H1 (cell line): Measurements from ENCODE around the gene TNP1.

Experiments used
- CHD1 ChIP-seq: IDR thresholded peaks from 2 replicates; pipeline ENCODE4 v1.6.1; 2012; ENCODE audit warnings: low read depth, low read length, improper control_type of control experiment
- CTCF ChIP-seq, 3 experiments: IDR thresholded peaks; 1 replicate in 2 of 3; 2 replicates in 1 of 3; pipeline versions ENCODE4 v1.5.1 to v1.6.1; 2011; ENCODE audit warnings: low read length in 3 of 3, mild to moderate bottlenecking in 3 of 3, inconsistent platforms in 2 of 3, low read depth in 1 of 3, moderate library complexity in 1 of 3; ENCODE audit not compliant: insufficient read depth in 1 of 3; ENCODE audit errors: control extremely low read depth in 1 of 3
- YY1 ChIP-seq: IDR thresholded peaks from 2 replicates; pipeline ENCODE4 v1.6.1; 2011; ENCODE audit warnings: low read depth, mild to moderate bottlenecking, low read length

- TF ChIP-seq CHD1 = no peak
- TF ChIP-seq YY1 = no peak
- no peak for TF ChIP-seq CTCF (IDR thresholded peaks at IDR 0.05; ENCODE audit: control extremely low read depth in 1 of 3, insufficient read depth in 1 of 3, low read depth in 1 of 3, low read length in 3 of 3)
Observed at GRCh38 chr2:216890138-216890537, 30.3 kb upstream of the TNP1 start.
